Stimulated activated naive CD8-positive, alpha-beta T cell treated with anti-CD3 and anti-CD28 coated beads, Interleukin-15, Interleukin-2, amounts not matched to agents 100 ng/mL and 50 ng/mL, for 24 hours (primary cell): ENCODE results near the gene EFNA4.

ENCODE experiments used
- H3K27ac Mint-ChIP-seq: one replicate; pipeline ENCODE4 v1.8.0; 2021; ENCODE audit warnings: mild to moderate bottlenecking, mixed read lengths
- H3K27me3 Mint-ChIP-seq: one replicate; pipeline ENCODE4 v1.8.0; 2021; ENCODE audit warnings: mixed read lengths
- H3K36me3 Mint-ChIP-seq: one replicate; pipeline ENCODE4 v1.8.0; 2021; ENCODE audit warnings: low read depth, mixed read lengths
- H3K4me1 Mint-ChIP-seq: one replicate; pipeline ENCODE4 v1.8.0; 2021; ENCODE audit warnings: low read depth, mixed read lengths
- H3K4me3 Mint-ChIP-seq: one replicate; pipeline ENCODE4 v1.8.0; 2021; ENCODE audit warnings: mild to moderate bottlenecking, mixed read lengths
- H3K9me3 Mint-ChIP-seq: one replicate; pipeline ENCODE4 v1.8.0; 2021; ENCODE audit warnings: mixed read lengths

The EFNA4 gene

DNA sequence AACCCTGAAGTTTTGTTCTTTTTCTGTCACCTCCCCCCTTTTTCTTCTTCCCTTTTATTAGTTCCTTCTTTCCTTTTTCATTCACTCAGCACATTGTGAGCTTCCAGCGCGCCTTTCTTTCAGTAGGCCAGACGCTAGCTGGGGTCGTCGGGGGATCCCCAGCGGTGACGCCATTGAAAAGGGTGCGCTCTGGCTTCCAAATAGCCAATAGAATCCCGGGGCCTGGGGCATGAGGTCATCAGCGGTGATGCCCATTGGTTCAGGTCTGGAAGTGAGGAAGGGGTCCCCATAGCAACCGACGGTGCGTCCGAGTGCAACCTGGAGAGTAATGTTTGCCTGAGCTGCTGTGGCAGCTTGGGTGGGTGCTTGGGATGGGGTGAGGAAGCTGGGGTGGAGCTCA is 8.2 kb downstream of the EFNA4 start:
- H3K27ac Mint-ChIP-seq: no peak overlapping the region
- H3K4me3 Mint-ChIP-seq: peak overlapping the region; percentile 20
- no peaks in the 10 kb centered on the region for H3K36me3 Mint-ChIP-seq

DNA sequence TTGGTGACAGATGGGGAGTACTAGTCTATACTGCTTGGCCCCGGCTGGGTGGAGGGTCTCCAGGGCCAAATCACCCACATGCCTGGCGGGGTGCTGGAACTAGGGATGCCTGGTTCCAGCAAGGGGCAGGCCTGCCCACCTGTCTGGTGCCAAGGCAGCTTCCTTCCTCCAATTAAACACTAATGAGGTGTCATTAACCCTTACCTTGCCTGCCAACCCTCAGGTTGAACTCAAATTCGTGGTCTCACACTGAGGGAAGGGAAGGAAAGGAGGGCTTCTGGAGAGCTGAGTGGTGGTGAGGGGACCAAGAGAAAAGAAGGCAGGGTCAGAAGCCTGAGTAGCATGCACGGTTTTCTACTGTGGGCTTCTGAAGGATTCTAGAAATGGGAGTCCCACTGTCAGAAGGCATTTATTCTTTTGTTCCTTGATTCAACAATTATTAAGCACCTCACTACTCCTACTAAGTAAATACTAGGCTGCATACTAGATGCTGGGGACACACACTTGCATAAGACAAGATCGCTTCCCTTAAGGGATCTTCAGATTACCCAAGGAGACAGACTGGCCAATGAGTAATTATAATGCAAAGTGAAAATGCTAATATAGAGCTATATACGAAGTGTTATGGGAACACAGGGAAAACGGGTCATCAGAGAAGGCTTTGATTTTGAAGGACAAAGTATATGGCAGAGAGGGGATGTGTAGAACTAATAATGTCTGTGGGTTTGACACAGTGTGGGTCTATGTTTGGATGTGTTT is 9.2 kb downstream of the EFNA4 start:
- Mint-ChIP-seq H3K4me3 (no peak overlapping the region), H3K27ac (no peak overlapping the region)

More for the DNA sequence above, 8.2 kb downstream of the EFNA4 start:
- Mint-ChIP-seq H3K27me3 (no peaks in the 10 kb centered on the region), H3K4me1 (peaks cover 17% of the 10 kb centered on the region), H3K9me3 (no peaks in the 10 kb centered on the region)

DNA sequence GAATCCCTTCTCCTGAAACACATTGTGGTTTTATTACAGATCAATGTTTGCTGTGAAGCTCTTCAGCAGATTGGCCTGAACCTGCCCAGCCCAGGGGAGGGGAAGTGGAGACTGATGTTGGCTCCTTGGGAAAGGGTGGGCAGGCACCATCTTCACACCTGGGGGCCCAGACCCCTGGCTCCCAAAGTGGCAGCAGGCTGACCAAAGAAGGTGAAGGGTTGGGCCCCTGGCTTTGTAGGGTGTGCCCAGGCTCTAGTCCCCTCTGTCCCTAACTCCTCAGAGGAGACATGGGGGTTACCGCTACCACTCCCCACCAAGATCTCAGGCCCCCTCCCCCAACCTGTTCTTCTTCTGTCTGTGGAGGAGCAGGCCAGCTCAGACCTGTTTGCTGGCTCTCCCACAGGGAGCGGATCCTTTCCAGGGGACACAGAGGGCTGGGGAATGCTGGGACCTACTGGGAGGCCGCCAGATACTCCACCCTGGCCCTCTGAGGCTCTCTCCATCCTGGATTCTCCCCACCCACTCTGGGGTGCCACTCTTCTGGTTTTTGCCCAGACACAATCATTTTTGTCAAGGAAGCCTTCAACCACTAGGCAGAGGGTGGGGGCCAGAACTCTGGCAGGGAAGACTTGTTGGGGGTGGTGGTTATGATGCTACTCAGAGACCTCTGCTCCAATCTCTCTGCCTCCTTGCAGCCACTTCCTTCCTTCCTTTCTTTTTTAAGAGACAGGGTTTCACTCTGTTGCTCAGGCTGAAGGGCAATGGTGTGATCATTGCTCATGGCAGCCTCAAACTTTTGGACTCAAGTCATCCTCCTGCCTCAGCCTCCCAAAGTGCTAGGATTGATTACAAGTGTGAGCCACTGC is 10.1 kb downstream of the EFNA4 start:
- H3K9me3 Mint-ChIP-seq: no peaks in the 10 kb centered on the region
- H3K4me1 Mint-ChIP-seq: peaks cover 17% of the 10 kb centered on the region
- no peaks in the 10 kb centered on the region for H3K36me3 Mint-ChIP-seq
- peaks cover 4% of the 10 kb centered on the region for H3K27me3 Mint-ChIP-seq
- no peak overlapping the region for H3K4me3 Mint-ChIP-seq
- H3K27ac Mint-ChIP-seq: no peak overlapping the region

More for the DNA sequence above, 9.2 kb downstream of the EFNA4 start:
- H3K9me3 Mint-ChIP-seq: no peaks in the 10 kb centered on the region
- peaks cover 17% of the 10 kb centered on the region for H3K4me1 Mint-ChIP-seq
- peaks cover 1% of the 10 kb centered on the region for H3K27me3 Mint-ChIP-seq
- H3K36me3 Mint-ChIP-seq: no peaks in the 10 kb centered on the region

DNA sequence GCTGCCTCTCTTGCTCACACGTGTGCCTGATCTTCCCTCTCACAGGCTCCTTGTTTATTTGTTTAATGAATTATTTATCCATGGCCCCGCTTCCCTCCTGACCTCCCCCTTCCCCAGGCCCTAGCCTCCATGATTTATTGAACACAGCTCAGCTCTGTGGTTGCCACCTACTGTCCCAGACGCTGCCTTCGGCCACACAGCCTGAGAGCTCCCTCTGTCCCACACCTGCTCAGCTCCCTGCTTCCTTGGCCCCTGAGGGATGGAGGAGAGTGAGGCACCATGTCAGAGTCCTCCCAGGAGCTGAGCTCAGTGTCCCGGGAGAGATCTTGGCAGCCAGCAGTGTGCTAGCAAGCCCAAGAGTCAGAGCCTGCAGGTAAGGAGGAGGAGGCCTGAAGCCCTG is 12.0 kb downstream of the EFNA4 start:
- Mint-ChIP-seq H3K4me1 (peaks cover 26% of the 10 kb centered on the region), H3K27me3 (peaks cover 14% of the 10 kb centered on the region), H3K9me3 (no peaks in the 10 kb centered on the region), H3K4me3 (no peak overlapping the region), H3K27ac (no peak overlapping the region), H3K36me3 (no peaks in the 10 kb centered on the region)

DNA sequence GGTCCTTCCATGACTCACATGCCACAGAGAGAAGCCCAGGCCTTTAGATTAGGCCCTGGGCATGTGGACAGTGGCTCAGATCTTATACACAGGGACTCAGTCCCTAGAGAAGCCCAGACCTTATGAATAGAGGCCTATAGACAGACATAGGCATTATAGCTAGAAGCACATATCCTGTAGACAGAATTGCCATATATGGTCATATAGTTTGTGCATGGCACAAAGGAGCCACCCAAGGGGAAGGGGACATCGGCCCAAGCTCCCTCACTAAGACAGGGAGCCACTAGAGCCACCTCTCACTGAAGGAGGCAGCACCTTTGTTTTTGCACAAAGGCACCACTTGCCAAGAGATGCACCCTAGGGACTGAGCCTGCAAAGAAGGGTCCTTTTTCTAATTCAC is 12.8 kb downstream of the EFNA4 start:
- no peaks in the 10 kb centered on the region for H3K9me3 Mint-ChIP-seq
- no peaks in the 10 kb centered on the region for H3K36me3 Mint-ChIP-seq
- no peak overlapping the region for H3K4me3 Mint-ChIP-seq
- H3K4me1 Mint-ChIP-seq: peaks cover 26% of the 10 kb centered on the region
- H3K27me3 Mint-ChIP-seq: peaks cover 18% of the 10 kb centered on the region
- no peak overlapping the region for H3K27ac Mint-ChIP-seq

DNA sequence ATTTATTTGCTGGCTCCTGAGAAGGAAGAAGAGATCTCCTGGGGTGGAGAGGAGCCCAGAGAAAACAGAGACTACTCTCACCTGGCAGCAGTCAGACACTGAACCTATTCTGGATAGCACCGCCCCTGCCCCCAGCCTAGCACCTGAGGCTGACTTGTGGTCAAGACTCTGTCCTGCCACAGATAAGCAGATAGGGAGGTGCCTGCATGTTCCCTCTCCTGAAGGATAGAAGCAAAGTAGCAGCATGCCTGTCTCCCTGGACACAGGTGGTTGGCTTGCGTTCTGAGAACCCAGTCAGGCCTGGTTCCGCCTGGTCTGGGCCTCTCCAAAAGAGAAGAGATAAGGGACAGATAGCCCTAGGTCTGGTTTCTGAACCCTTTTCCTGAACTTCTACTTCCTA is 13.8 kb downstream of the EFNA4 start:
- no peak overlapping the region for H3K4me3 Mint-ChIP-seq
- no peak overlapping the region for H3K27ac Mint-ChIP-seq
- peaks cover 29% of the 10 kb centered on the region for H3K4me1 Mint-ChIP-seq
- no peaks in the 10 kb centered on the region for H3K9me3 Mint-ChIP-seq
- H3K27me3 Mint-ChIP-seq: peaks cover 25% of the 10 kb centered on the region
- no peaks in the 10 kb centered on the region for H3K36me3 Mint-ChIP-seq

DNA sequence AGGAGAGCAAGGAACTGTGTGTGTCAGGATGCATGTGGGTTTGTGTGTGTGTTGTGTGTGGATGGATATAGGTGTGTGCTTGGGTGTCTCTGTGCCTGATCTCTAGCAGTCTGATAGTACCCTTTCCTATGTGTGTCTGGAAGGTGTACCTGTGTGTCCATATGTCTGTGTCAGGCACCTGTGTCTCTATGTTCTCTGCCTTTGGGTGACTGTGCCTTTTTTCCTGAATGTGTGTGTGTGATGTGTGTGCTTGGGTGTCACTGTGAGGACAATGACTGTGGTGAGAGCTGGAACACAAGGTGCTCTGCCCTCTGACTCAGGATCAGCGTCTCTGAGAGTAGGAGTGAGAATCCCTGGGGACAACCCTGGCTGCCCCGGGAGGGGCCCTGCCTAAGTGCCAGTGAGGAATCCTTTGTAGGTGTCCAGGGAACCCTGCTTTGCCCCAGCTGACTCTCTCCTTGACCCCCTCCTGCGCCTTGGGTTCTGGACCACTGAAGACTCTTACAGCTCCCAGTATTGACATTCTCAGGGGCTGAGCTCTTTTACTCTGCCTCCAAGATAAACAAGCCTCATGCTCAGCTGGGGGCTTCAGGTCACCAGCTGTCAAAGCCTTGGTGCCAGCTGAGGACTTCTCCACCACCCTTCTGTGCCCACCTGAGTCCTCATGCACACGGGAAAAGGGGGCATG is 14.4 kb downstream of the EFNA4 start:
- H3K27ac Mint-ChIP-seq: no peak overlapping the region
- H3K9me3 Mint-ChIP-seq: no peaks in the 10 kb centered on the region
- H3K27me3 Mint-ChIP-seq: peaks cover 31% of the 10 kb centered on the region
- peaks cover 34% of the 10 kb centered on the region for H3K4me1 Mint-ChIP-seq
- H3K36me3 Mint-ChIP-seq: no peaks in the 10 kb centered on the region
- no peak overlapping the region for H3K4me3 Mint-ChIP-seq

DNA sequence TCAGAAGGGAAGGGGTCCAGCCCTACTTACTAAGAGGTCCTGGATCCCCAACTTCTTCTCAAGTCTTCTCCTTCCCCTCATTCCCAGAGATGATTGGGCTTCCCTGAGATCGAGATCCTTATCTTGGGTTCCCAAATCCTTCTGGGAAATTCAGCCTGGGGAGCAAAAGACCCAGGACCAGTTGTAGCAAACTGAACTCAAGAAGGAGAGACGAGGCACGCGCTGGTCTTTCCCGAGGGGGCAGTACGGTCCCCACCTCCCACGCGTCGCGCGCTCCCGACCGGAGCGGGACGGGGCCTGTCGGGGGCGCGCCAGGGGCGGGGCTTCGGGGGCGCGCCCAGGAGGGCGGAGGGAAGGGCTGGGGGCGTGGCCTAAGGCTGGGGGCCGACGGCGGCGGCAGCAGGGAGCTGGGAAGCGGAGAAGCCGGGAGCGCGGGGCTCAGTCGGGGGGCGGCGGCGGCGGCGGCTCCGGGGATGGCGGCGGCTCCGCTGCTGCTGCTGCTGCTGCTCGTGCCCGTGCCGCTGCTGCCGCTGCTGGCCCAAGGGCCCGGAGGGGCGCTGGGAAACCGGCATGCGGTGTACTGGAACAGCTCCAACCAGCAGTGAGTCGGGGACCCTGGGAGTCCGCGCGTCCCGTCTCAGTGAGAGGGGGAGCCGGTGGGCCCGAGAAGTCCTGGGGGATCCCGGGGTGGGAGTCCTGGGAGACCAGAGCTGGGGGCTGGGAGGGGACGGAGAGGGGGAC is 15.1 kb downstream of the EFNA4 start, which contains the start of gene EFNA3:
EFNA3 (plus strand) TSS at position 369 of the 741 bp plus-strand sequence; CDS start at position 474, 105 bp downstream.
- Mint-ChIP-seq H3K4me1 (peaks cover 36% of the 10 kb centered on the region), H3K36me3 (no peaks in the 10 kb centered on the region), H3K9me3 (no peaks in the 10 kb centered on the region), H3K27ac (no peak within 1 kb of the TSS), H3K4me3 (peak within 1 kb of the TSS; percentile 66), H3K27me3 (peaks cover 38% of the 10 kb centered on the region)

DNA sequence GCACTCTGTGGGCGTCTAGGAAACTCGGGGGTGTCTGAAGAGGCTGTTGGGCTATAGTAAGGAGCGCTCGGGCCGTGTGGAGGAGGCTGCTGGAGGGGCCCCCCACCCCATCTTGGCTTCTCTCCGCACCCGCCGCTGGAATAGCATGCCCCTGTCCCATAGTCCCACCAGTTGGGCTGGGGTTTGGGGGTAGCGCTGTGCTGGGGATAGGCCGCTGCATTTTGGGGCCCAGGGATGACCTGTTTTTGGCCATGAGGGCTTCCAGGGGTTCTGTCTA is 15.6 kb downstream of the EFNA4 start:
- Mint-ChIP-seq H3K27me3 (peaks cover 43% of the 10 kb centered on the region), H3K27ac (no peak overlapping the region), H3K9me3 (no peaks in the 10 kb centered on the region), H3K4me3 (peak overlapping the region; percentile 66), H3K36me3 (no peaks in the 10 kb centered on the region), H3K4me1 (peaks cover 36% of the 10 kb centered on the region)

DNA sequence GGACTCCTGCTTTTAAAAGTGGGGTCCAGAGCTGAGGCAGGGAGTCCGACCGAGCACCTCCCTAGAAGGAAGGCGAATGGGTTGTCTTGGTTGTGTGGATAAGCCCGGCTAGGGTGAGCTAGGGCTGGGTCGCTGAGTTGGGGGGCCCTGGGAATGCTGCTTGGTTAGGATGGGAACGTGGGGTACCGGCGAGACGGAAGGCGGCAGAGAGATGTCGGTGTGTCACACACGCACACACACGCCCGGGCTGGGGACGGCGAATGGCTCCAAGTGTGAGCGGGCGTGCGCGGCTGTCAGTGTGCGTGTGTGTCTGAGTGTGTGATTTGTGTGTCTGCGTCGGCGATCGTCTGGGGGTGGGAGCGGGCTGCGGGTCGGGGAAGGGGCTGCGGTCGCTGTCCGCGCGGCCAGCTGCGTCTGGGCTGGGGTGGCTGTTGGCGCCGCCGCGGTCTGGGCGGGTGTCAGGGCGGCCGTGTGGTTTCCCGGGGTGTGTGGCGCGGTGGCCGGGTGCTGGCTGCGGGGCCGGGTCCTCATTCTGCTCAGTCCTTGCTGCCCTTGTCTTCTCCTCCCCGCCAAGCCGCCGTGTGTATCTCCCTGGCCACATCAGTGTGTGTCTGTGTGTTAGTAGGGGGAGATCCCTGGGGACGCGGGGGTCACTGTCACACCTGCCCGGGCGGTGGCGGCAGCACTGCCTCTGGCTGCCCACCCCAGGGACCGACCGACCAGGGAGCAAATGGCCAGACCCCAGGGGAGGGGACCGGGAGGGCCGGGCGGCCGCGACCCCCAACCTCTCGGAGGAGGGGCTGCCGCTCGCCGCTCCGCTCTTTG is 16.2 kb downstream of the EFNA4 start:
- Mint-ChIP-seq H3K4me3 (peak overlapping the region; percentile 66), H3K9me3 (no peaks in the 10 kb centered on the region), H3K36me3 (no peaks in the 10 kb centered on the region), H3K27ac (no peak overlapping the region), H3K27me3 (peaks cover 47% of the 10 kb centered on the region), H3K4me1 (peaks cover 42% of the 10 kb centered on the region)

DNA sequence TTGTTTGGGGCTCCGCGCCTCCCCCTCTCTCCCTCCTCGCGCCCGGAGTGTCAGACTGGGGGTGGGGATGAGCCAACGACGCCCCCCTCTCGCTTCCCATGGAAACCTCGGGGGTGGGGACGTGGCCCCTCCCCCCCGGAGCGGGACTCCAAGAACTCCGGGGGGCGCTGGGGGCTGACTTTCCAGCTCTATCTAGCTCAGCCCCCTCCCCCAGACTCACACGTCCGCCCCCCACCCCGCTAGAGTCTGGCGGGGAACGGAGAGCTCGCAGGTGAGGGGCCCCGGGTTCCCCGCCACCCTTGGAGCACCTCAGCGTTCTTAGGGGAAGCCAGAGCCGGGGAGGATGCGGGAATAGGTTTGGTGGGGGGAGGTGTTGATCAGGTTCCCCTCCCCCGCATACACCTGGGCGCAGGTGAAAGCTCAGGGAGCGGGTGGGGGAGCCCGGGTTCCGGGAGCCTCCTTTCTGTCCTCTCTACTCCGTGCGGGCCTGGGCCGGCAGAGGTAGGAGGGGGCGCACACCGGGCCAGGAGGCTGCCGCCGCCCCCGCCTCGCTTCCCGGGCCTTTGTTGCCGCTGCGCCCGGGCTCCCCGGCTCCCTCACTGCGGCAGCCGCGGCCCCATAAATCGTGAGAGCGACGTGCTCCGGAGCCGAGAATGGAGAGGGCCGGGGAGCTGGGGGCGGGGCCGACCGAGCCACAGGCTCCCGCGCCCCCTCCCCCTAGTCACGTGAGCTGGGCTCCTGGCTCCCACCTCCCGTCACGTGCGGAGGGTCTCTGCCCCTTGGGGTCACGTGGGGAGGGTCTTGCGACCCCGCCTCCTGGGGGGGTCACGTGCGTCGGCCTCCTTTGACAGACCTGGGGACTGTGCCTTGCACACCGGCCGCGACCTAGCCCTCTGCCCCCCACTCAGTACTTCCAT is 17.0 kb downstream of the EFNA4 start:
- H3K4me3 Mint-ChIP-seq: no peak overlapping the region
- peaks cover 47% of the 10 kb centered on the region for H3K27me3 Mint-ChIP-seq
- H3K27ac Mint-ChIP-seq: no peak overlapping the region
- H3K4me1 Mint-ChIP-seq: peaks cover 48% of the 10 kb centered on the region
- H3K9me3 Mint-ChIP-seq: no peaks in the 10 kb centered on the region
- no peaks in the 10 kb centered on the region for H3K36me3 Mint-ChIP-seq

DNA sequence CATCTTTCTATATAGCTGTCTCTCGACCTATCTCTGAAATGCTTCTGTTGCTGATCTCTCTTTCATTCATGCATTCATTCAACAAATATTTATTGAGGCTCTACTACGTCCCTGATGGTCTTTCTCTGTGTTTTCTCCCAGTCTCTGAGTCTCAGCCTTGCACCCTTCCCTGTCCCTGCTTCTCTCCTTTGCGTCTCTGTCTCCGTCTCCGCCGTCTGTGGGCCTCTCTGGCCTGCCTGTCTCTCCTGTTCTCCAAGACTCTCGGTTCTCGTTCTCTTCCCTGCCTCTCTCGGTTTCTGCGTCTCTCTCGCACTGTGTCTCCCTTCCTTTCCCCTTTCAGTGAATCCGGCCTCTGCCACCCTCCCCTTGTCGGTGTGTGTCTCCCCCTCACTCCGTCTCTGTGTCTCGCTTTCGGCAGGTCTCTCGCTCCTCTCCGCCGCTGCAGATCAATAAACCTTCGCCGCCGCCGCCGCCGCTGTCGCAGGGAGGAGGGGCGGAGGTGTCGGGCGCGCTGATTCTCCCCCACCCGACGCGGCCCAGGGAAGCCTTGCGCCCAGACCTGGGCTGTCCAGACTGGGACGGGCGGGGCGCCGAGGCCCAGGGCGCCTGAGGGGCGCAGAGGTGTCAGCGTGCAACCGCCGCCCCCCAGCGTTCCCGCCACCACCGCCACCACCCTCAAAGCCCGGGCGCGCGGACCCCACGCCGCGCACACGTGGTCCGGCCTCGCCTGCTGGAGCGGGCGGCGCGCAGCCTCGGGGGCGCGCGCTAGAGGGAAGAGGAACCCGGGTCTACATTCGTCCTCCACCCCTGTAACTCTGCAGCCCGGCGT is 18.1 kb downstream of the EFNA4 start:
- Mint-ChIP-seq H3K4me1 (peaks cover 53% of the 10 kb centered on the region), H3K36me3 (no peaks in the 10 kb centered on the region), H3K27me3 (peaks cover 47% of the 10 kb centered on the region), H3K4me3 (peak overlapping the region; percentile 50), H3K9me3 (no peaks in the 10 kb centered on the region), H3K27ac (no peak overlapping the region)
